Type B pancreatic cell (in vitro differentiated cells): ENCODE measurements around the gene LILRA5. TPM values are rescaled to one million over a fixed set of nuclear protein-coding genes. Genes with fewer than 3 reads are reported as not detected.

Experiments
- DNase-seq: peaks from one replicate; pipeline ENCODE4 v3.0.0; 2021; ENCODE audit warnings: mixed read lengths; ENCODE audit not compliant: unreplicated experiment; ENCODE audit errors: extremely low spot score
- H3K27ac Mint-ChIP-seq: 2 replicates; pipeline ENCODE4 v1.8.0; 2021; ENCODE audit warnings: mild to moderate bottlenecking, mixed read lengths
- H3K27me3 Mint-ChIP-seq: 2 replicates; pipeline ENCODE4 v1.8.0; 2021; ENCODE audit warnings: mixed read lengths
- H3K36me3 Mint-ChIP-seq: 2 replicates; pipeline ENCODE4 v1.8.0; 2021; ENCODE audit warnings: mixed read lengths
- H3K4me1 Mint-ChIP-seq: one replicate; pipeline ENCODE4 v1.8.0; 2021; ENCODE audit warnings: mixed read lengths; ENCODE audit not compliant: unreplicated experiment
- H3K4me3 Mint-ChIP-seq: 2 replicates; pipeline ENCODE4 v1.8.0; 2021; ENCODE audit warnings: mild to moderate bottlenecking, mixed read lengths
- H3K9me3 Mint-ChIP-seq: 2 replicates; pipeline ENCODE4 v1.8.0; 2021; ENCODE audit warnings: mixed read lengths
- CTCF ChIP-seq: fragments of 200-600 bp; sonication (generic); conservative IDR thresholded peaks from 2 replicates; pipeline ENCODE4 v1.5.0; 2021; ENCODE audit warnings: antibody characterized with exemption, mild to moderate bottlenecking
- total RNA-seq: library from RNA; stranded (reverse); gene quantifications from 2 replicates; pipeline ENCODE4 v1.2.1, GENCODE V29; 2021; ENCODE audit warnings: low replicate concordance

Gene LILRA5
- total RNA-seq, 1 donor from 2014 or later = not detected

GRCh38 chr19:54309811-54310210 is 3.2 kb downstream of the LILRA5 start:
- Mint-ChIP-seq H3K4me1 (no peaks in the 10 kb centered on the region), H3K27ac (no peak overlapping the region), H3K36me3 (no peaks in the 10 kb centered on the region), H3K9me3 (no peaks in the 10 kb centered on the region), H3K4me3 (no peak overlapping the region), H3K27me3 (peaks cover 11% of the 10 kb centered on the region)
- peak; percentile 44 for DNase-seq
- TF ChIP-seq CTCF = no peak

GRCh38 chr19:54307389-54308020 is 5.5 kb downstream of the LILRA5 start:
- no peak for TF ChIP-seq CTCF
- no peaks in the 10 kb centered on the region for H3K4me1 Mint-ChIP-seq
- no peak overlapping the region for H3K27ac Mint-ChIP-seq
- H3K9me3 Mint-ChIP-seq = no peaks in the 10 kb centered on the region
- peak; percentile 40 for DNase-seq
- H3K36me3 Mint-ChIP-seq = no peaks in the 10 kb centered on the region
- peaks cover 10% of the 10 kb centered on the region for H3K27me3 Mint-ChIP-seq
- H3K4me3 Mint-ChIP-seq = no peak overlapping the region

GRCh38 chr19:54305141-54305540 is 7.8 kb downstream of the LILRA5 start:
- Mint-ChIP-seq H3K27ac (no peak overlapping the region), H3K4me1 (no peaks in the 10 kb centered on the region), H3K36me3 (no peaks in the 10 kb centered on the region), H3K4me3 (no peak overlapping the region), H3K9me3 (no peaks in the 10 kb centered on the region), H3K27me3 (peaks cover 23% of the 10 kb centered on the region)
- no peak for TF ChIP-seq CTCF
- peak; percentile 25 for DNase-seq

- Mint-ChIP-seq H3K4me3 (no peak overlapping the region), H3K27me3 (peaks cover 37% of the 10 kb centered on the region), H3K4me1 (no peaks in the 10 kb centered on the region), H3K9me3 (no peaks in the 10 kb centered on the region), H3K36me3 (no peaks in the 10 kb centered on the region), H3K27ac (no peak overlapping the region)
- TF ChIP-seq CTCF = no peak
- DNase-seq = peak; percentile 31
These were observed 10.7 kb downstream of the LILRA5 start for GRCh38 chr19:54302257-54302656.

- Mint-ChIP-seq H3K27ac (no peak overlapping the region), H3K4me3 (no peak overlapping the region), H3K36me3 (no peaks in the 10 kb centered on the region), H3K9me3 (no peaks in the 10 kb centered on the region), H3K4me1 (no peaks in the 10 kb centered on the region), H3K27me3 (peaks cover 34% of the 10 kb centered on the region)
- TF ChIP-seq CTCF = no peak
- peak; percentile 22 for DNase-seq
These were observed 13.5 kb downstream of the LILRA5 start for GRCh38 chr19:54299515-54299914.

GRCh38 chr19:54299126-54299498 is 13.9 kb downstream of the LILRA5 start:
- no peaks in the 10 kb centered on the region for H3K4me1 Mint-ChIP-seq
- TF ChIP-seq CTCF = no peak
- no peak overlapping the region for H3K4me3 Mint-ChIP-seq
- H3K27ac Mint-ChIP-seq = no peak overlapping the region
- no peaks in the 10 kb centered on the region for H3K9me3 Mint-ChIP-seq
- no peaks in the 10 kb centered on the region for H3K36me3 Mint-ChIP-seq
- peak; percentile 51 for DNase-seq
- peaks cover 36% of the 10 kb centered on the region for H3K27me3 Mint-ChIP-seq
